GM12872 (cell line): ENCODE data around the gene DHPS.

Experiments
- TF ChIP-seq, protein P1 (sequence below): IDR thresholded peaks from 3 replicates; pipeline ENCODE4 v1.5.1; 2011; ENCODE audit warnings: low read depth, mild to moderate bottlenecking, low read length, moderate library complexity; ENCODE audit not compliant: insufficient read depth

The DHPS gene

GRCh38 chr19:12698138-12698537, 16.5 kb upstream of the DHPS start:
- TF ChIP-seq, protein P1, sequence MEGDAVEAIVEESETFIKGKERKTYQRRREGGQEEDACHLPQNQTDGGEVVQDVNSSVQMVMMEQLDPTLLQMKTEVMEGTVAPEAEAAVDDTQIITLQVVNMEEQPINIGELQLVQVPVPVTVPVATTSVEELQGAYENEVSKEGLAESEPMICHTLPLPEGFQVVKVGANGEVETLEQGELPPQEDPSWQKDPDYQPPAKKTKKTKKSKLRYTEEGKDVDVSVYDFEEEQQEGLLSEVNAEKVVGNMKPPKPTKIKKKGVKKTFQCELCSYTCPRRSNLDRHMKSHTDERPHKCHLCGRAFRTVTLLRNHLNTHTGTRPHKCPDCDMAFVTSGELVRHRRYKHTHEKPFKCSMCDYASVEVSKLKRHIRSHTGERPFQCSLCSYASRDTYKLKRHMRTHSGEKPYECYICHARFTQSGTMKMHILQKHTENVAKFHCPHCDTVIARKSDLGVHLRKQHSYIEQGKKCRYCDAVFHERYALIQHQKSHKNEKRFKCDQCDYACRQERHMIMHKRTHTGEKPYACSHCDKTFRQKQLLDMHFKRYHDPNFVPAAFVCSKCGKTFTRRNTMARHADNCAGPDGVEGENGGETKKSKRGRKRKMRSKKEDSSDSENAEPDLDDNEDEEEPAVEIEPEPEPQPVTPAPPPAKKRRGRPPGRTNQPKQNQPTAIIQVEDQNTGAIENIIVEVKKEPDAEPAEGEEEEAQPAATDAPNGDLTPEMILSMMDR, result no peak

- TF ChIP-seq, protein P1, result no peak
Observed at GRCh38 chr19:12696366-12697335, 15.0 kb upstream of the DHPS start, which contains the start of gene FBXW9. TSS of gene FBXW9 (minus strand) at chr19:12696631. CDS start at chr19:12696581, 50 bp downstream.

DNA sequence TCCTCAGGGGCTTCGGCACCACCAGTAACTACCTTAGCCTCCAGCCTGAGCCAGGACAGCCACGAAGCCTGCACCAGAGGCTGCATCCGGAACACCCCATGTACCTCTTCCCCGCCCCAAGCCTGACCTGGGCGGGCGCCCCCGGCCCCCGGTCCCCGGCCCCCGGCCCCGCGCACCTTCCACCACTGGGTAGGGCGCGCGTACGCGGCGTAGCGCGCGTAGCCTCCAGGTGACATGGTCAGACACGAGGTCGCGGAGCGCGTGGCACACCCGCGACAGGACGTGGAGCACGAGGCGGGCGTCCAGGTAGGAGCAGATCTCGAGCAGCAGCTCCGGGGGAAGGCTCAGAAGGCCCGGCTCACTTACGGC, 14.3 kb upstream of the DHPS start:
- TF ChIP-seq, protein P1, result no peak

- TF ChIP-seq, protein P1, result no peak
Observed at GRCh38 chr19:12695514-12695913, 13.8 kb upstream of the DHPS start.

DNA sequence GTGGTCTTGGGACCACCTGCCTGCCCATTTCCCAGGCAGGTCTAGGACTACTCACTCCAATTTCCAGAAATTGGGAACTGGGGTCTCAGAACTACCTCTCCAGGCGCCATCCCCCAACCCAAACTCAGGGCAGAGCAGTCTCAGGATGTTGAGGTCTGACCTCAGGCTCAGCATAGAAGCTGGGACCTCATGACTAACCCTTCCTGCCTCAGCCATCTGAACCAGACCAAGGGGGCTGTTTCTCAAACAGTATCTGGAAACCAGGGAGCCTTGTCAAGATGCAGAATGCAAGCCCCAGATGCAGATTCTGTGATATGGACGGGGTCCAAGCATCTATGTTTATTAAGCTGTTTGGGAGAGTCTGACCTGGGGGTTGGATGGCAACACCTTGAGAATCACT, 13.4 kb upstream of the DHPS start:
- TF ChIP-seq, protein P1, result no peak

DNA sequence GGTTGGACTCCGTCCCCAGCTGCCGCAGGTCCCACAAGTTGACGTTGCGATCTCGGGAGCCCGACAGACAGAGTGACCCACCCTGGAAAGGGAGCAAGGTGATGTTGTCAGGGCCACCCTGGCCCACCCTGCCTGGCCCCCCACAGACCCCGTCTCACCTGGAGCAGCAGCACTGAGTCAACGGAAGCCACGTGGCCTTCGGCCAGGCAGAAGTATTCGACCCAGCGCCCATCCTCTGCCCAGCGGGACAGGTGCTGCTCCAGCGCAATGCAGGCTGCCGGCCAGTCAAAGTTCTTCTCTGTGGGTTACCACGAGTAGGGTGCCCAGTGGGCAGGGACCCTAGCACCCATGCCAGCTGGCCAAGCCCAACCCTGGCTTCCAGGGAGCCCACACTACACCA, 13.0 kb upstream of the DHPS start:
- TF ChIP-seq, protein P1, result no peak

DNA sequence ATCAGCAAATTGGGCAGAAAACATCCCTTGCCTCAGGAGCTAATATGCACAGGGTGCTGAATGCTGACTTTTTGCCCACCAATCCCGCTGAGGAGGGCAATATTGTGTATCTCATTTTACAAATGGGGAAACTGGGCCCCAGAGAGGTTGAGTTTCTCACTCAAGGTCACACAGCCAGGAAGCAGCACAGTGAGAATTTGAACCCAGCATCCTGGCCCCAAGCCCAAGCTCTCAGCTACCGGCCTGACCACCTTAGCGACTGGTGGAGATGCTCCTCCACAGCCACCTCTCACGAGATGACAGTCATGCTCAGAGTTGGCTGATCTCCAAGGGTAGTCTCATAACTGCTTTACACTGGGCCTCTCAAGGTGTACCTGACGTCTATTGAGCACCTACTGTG, 11.3 kb upstream of the DHPS start:
- TF ChIP-seq, protein P1, result no peak
